ENCODE results near the gene NKX2-1. TPM values are rescaled to one million over a fixed set of nuclear protein-coding genes. Genes with fewer than 3 reads are reported as not detected.

Gene NKX2-1
- total RNA-seq, 1 donor from 2014 or later: 7.4 TPM

DNA sequence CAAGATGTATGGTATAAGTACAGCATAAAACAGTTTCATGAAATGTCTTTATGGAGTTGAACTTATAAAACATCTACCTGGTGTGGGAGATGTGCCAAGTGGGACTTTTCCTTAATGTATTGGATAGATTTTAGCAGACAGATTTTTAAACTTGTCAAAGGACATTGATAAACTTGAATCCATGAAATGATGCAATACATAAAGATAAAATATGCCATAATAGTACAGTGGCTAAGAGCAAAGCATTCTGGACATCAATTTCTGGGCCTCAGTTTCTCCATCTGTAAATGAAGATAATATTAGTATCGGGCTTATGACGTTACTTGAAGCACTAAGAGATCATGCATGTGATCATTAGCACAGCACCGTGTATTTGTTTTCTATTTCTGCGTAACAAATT is 45.4 kb downstream of the NKX2-1 start:
- no peaks in the 10 kb centered on the region for H3K9me3 Mint-ChIP-seq
- TF ChIP-seq, protein P1, sequence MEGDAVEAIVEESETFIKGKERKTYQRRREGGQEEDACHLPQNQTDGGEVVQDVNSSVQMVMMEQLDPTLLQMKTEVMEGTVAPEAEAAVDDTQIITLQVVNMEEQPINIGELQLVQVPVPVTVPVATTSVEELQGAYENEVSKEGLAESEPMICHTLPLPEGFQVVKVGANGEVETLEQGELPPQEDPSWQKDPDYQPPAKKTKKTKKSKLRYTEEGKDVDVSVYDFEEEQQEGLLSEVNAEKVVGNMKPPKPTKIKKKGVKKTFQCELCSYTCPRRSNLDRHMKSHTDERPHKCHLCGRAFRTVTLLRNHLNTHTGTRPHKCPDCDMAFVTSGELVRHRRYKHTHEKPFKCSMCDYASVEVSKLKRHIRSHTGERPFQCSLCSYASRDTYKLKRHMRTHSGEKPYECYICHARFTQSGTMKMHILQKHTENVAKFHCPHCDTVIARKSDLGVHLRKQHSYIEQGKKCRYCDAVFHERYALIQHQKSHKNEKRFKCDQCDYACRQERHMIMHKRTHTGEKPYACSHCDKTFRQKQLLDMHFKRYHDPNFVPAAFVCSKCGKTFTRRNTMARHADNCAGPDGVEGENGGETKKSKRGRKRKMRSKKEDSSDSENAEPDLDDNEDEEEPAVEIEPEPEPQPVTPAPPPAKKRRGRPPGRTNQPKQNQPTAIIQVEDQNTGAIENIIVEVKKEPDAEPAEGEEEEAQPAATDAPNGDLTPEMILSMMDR (conservative IDR thresholded peaks at IDR 0.05): no peak
- no peaks in the 10 kb centered on the region for H3K36me3 Mint-ChIP-seq
- peaks cover 66% of the 10 kb centered on the region for H3K27me3 Mint-ChIP-seq
- no peak for DNase-seq (ENCODE audit: extremely low spot score, unreplicated experiment)
- no peaks in the 10 kb centered on the region for H3K4me1 Mint-ChIP-seq (ENCODE audit: unreplicated experiment)
- no peak overlapping the region for H3K27ac Mint-ChIP-seq
- H3K4me3 Mint-ChIP-seq: no peak overlapping the region

DNA sequence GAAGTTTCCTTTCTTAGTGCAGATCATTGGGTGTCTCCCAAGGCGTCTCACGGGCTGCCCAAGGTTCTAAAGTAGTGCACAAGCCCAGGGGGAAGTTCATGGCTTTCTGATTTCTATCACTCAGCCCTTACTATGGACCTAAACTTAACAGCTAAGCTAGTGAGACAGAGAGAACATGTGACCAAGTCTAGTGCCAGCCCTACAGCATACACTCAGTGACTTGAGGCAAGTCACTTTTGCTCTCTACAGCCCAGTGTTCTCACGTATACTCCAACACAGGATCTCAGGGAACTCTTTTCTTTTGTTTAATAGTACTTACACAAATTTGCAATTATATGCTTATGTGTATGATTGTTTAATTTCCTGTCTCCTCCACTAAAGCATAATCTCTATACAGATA is 48.6 kb downstream of the NKX2-1 start:
- H3K27ac Mint-ChIP-seq: no peak overlapping the region
- TF ChIP-seq, protein P1 (conservative IDR thresholded peaks at IDR 0.05): no peak
- H3K27me3 Mint-ChIP-seq: peaks cover 53% of the 10 kb centered on the region
- H3K4me1 Mint-ChIP-seq (ENCODE audit: unreplicated experiment): no peaks in the 10 kb centered on the region
- H3K4me3 Mint-ChIP-seq: no peak overlapping the region
- H3K36me3 Mint-ChIP-seq: no peaks in the 10 kb centered on the region
- no peak for DNase-seq (ENCODE audit: extremely low spot score, unreplicated experiment)
- H3K9me3 Mint-ChIP-seq: no peaks in the 10 kb centered on the region

DNA sequence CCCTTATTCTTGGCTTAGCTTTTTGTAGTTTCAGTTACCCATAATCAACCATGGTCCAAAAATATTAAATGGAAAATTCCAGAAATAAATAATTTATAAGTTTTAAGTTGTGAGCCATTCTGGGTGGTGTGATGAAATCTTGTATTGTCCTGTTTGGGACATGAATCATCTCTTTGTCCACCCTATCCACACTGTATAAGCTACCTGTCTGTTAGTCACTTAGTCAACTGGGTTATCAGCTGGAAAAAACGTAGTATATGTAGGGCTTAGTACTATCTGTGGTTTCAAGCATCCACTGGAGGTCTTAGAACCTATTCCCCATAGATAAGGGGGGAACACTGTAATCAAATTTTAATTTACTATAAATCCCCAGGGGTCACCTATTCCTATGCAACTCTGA is 52.7 kb downstream of the NKX2-1 start:
- Mint-ChIP-seq H3K4me1 (ENCODE audit: unreplicated experiment) (no peaks in the 10 kb centered on the region), H3K27ac (no peak overlapping the region), H3K4me3 (no peak overlapping the region), H3K9me3 (no peaks in the 10 kb centered on the region), H3K27me3 (peaks cover 39% of the 10 kb centered on the region), H3K36me3 (no peaks in the 10 kb centered on the region)
- DNase-seq (ENCODE audit: extremely low spot score, unreplicated experiment): no peak
- TF ChIP-seq, protein P1 (conservative IDR thresholded peaks at IDR 0.05): no peak

Other genes starting within 250 kb of the NKX2-1 start
- gene MBIP, start 199.6 kb downstream of the NKX2-1 start, total RNA-seq (ENCODE audit: low replicate concordance): 25.2 and 39.9 TPM in 2 replicates
- 1.1 and 2.1 TPM in 2 replicates for gene NKX2-8, start 62.4 kb upstream of the NKX2-1 start, total RNA-seq (ENCODE audit: low replicate concordance)
- gene PAX9, start 141.6 kb upstream of the NKX2-1 start, total RNA-seq (ENCODE audit: low replicate concordance): 5.6 and 6.3 TPM in 2 replicates

All from type B pancreatic cell (in vitro differentiated cells).